SK-N-SH treated with all-trans-retinoic acid at 6 μM for 48 hours (cell line): Measurements from ENCODE around the gene GRIA1.

ENCODE experiments used
- ARNTL ChIP-seq: fragments of 450-650 bp; formaldehyde crosslinking; IDR thresholded peaks from 2 replicates; pipeline ENCODE4 v1.5.0; 2020; ENCODE audit warnings: low read depth, mild to moderate bottlenecking, moderate library complexity, borderline replicate concordance
- ISL1 ChIP-seq: fragments of 250-450 bp; sonication (Bioruptor Pico); IDR thresholded peaks from 2 replicates; pipeline ENCODE4 v2.1.2; 2022; ENCODE audit warnings: mild to moderate bottlenecking, moderate library complexity
- RARB ChIP-seq: fragments of 250-450 bp; sonication (Bioruptor Pico); IDR thresholded peaks from 2 replicates; pipeline ENCODE4 v1.8.0; 2021; ENCODE audit warnings: mild to moderate bottlenecking, moderate library complexity
- ZC3H10 ChIP-seq: fragments of 250-450 bp; sonication (Bioruptor Pico); IDR thresholded peaks from 2 replicates; pipeline ENCODE4 v1.5.1; 2021; ENCODE audit warnings: mild to moderate bottlenecking, moderate library complexity
- ZFP3 ChIP-seq: fragments of 250-450 bp; sonication (Bioruptor Pico); IDR thresholded peaks from 2 replicates; pipeline ENCODE4 v1.5.0; 2020; ENCODE audit warnings: mild to moderate bottlenecking, moderate library complexity
- ZNF8 ChIP-seq: fragments of 450-650 bp; formaldehyde crosslinking; IDR thresholded peaks from 2 replicates; pipeline ENCODE4 v1.5.0; 2020; ENCODE audit warnings: mild to moderate bottlenecking, moderate library complexity
- TF ChIP-seq, protein P1 (sequence below): fragments of 250-450 bp; sonication (Bioruptor Pico); IDR thresholded peaks from 2 replicates; pipeline ENCODE4 v1.5.1; 2020; ENCODE audit warnings: low read depth, mild to moderate bottlenecking, moderate library complexity
- TF ChIP-seq, protein P2 (sequence below): fragments of 250-450 bp; sonication (Bioruptor Pico); IDR thresholded peaks from 2 replicates; pipeline ENCODE4 v1.8.0; 2020; ENCODE audit warnings: mild to moderate bottlenecking, moderate library complexity, borderline replicate concordance

GRCh38 chr5:153618867-153619266 is 128.4 kb downstream of the GRIA1 start:
- TF ChIP-seq ZC3H10 (CRISPR knock-in tag) (no peak), ZNF8 (CRISPR knock-in tag) (no peak), ISL1 (CRISPR knock-in tag) (peak; percentile 78), RARB (CRISPR knock-in tag) (no peak), ARNTL (no peak), ZFP3 (CRISPR knock-in tag) (no peak)
- TF ChIP-seq, protein P1, sequence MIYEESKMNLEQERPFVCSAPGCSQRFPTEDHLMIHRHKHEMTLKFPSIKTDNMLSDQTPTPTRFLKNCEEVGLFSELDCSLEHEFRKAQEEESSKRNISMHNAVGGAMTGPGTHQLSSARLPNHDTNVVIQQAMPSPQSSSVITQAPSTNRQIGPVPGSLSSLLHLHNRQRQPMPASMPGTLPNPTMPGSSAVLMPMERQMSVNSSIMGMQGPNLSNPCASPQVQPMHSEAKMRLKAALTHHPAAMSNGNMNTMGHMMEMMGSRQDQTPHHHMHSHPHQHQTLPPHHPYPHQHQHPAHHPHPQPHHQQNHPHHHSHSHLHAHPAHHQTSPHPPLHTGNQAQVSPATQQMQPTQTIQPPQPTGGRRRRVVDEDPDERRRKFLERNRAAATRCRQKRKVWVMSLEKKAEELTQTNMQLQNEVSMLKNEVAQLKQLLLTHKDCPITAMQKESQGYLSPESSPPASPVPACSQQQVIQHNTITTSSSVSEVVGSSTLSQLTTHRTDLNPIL = peak; percentile 76
- TF ChIP-seq, protein P2, sequence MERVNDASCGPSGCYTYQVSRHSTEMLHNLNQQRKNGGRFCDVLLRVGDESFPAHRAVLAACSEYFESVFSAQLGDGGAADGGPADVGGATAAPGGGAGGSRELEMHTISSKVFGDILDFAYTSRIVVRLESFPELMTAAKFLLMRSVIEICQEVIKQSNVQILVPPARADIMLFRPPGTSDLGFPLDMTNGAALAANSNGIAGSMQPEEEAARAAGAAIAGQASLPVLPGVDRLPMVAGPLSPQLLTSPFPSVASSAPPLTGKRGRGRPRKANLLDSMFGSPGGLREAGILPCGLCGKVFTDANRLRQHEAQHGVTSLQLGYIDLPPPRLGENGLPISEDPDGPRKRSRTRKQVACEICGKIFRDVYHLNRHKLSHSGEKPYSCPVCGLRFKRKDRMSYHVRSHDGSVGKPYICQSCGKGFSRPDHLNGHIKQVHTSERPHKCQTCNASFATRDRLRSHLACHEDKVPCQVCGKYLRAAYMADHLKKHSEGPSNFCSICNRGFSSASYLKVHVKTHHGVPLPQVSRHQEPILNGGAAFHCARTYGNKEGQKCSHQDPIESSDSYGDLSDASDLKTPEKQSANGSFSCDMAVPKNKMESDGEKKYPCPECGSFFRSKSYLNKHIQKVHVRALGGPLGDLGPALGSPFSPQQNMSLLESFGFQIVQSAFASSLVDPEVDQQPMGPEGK (CRISPR knock-in tag) = no peak
